GM19372 (cell line): ENCODE data around the gene CTU2.

Experiments
- ATAC-seq: cut with Tn5 transposase; IDR thresholded peaks from one replicate; pipeline ENCODE4 v1.9.1; 2021; ENCODE audit warnings: mild to moderate bottlenecking, low read depth, moderate library complexity; ENCODE audit not compliant: unreplicated experiment

The CTU2 gene

DNA sequence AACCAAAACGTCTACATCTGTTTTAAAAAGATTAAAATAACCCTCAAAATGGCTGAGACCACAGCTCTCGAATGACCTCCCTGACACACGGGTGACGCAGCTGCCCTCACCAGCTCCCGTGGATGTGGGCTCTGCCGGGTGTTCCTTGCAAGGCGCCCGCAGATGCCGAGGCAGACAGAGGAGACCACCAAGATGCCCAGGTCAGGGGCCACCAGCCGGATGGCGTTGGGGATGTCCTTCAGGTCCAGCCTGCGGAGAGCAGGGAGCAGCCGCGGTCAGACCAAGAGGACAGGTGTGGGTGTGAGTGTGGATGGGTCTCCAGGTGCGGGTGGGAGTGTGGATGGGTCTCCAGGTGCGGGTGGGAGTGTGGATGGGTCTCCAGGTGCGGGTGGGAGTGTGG is 35.1 kb downstream of the CTU2 start:
- ATAC-seq: no peak

DNA sequence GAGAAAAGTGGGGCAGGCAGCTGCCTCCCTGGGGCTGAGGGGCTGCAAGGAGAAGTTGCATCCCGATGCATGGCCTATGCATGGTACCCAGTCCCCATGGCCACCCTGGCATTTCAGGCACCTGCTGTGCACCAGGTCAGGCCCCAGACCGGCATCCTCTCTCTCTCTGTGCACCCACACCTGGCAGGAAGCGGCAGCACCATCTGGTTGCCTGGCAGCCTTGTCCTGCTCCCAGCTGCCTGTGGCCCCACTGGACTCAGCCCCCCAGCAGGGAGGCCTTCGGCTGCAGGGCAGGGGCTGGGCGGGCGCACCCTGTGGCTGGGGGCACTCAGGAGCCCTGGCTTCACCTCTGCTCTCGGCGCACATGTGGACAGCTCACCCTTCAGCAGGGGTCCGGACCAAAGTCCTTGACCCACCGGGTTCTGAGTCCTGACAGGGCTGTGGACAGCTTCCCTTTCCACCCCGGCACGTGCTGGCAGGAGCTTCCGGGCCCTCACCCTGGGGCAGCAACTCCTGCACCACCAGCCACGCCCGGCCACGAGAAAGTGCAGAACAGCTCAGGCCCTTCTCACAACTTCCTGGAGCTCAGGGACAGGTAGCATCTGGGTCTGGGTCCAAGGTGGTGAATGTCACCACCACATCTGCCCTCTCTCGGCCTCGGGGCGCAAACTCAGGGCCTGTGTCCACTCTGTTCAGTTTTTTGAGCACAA is 36.7 kb downstream of the CTU2 start:
- no peak for ATAC-seq

DNA sequence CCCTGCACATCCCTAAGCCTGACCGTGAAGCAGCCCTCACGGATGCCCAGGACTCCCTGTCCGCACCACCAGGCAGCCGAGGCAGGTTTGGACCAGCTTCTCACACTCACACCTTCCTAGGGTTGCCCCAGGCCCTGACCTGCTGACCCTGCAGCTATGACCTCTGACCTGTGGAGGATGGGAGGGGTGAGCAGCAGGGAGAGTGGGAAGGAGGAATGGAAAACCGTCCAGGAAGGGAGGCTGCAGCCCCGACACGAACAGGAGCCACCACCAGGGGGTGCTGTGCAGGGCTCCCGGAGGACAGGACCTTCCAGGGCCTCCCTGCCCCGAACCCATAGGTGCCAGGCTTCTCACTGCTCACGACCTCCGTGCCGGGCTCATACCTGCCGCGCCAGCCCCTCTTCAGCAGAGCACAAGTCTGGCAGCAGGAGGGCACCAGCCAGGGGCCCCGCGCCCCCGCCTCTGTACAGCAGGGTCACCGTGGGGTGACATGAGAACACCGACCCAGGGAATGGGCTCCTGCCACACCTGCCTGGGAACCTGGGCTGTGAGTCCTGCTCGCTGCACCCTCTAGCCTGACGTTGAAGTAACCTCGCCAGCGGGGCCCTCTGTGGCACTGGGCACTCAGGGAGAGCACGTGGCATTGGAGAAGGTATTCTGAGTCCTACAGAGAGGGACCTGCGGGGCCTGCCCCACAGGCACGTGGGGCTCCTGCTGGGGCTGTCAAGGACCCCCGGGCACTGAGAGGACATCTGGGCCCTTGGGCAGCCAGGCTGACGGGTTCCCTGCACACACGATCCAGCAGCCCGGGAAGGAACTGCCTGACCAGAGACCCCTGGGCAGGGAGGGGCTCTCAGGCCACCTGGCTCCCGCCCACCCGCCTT is 37.6 kb downstream of the CTU2 start:
- ATAC-seq: no peak

DNA sequence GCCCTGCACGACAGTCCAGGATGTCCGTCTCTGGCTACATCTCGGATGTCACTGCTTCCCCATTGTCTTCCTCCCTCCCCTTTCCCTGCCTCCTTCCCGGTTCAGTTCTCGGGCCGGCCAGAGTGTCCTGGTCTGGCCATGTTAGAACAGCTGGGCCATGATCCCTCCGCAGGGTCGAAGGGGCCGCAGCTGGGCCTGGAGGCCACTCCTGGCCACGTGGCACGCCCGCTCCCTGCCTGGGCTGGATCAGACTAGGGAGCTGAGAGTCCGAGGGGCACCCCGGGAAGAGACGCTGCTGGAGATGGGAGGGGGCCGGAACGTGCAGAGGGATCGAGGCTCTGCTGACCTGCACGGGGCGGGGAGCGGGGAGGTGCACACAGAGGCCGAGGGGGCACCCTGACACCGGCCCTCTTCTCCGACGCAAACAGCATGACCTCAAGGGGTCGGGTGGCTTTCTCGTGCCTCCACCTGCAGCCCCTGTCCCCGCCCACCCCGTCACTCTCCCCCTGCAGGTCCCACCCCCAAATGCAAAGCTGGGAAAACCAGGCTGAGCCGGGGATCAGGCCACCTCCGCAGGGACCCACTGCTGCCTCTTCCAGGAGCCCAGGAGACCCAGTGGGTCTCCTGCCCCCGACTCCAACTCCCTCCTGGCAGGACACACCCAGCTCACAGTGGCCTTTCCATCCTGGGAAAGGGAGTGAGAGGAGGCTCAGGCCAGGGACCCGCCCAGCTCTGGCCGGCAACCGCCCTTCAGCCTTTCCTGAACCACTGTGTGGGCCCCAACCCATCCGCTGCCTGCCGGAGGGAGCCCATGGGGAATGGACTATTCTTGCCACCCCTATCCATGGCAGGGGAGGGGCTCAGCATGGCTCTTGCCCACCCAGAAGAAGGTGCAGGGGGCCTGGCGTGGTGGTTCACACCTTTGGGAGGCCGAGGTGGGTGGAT is 38.5 kb downstream of the CTU2 start:
- ATAC-seq: no peak

DNA sequence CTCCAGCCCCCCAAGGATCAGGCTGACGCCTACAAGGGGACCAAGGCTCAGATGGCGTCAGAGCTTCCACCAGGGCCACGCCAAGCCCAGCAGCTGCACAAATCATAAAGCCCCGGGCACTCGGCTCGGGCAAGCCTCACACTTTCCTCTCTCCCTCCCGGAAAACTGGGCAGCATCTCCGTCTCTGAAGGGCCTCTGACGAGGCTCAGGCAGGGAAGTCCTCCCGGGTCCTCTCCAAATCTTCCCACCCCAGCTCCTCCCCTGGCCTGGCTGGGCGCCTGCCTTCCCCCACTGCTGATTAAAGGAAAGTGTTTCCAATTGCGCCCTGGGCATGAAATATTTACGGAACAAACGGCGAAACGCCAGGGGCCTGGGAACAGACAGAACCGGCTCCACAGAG is 40.2 kb downstream of the CTU2 start:
- no peak for ATAC-seq

DNA sequence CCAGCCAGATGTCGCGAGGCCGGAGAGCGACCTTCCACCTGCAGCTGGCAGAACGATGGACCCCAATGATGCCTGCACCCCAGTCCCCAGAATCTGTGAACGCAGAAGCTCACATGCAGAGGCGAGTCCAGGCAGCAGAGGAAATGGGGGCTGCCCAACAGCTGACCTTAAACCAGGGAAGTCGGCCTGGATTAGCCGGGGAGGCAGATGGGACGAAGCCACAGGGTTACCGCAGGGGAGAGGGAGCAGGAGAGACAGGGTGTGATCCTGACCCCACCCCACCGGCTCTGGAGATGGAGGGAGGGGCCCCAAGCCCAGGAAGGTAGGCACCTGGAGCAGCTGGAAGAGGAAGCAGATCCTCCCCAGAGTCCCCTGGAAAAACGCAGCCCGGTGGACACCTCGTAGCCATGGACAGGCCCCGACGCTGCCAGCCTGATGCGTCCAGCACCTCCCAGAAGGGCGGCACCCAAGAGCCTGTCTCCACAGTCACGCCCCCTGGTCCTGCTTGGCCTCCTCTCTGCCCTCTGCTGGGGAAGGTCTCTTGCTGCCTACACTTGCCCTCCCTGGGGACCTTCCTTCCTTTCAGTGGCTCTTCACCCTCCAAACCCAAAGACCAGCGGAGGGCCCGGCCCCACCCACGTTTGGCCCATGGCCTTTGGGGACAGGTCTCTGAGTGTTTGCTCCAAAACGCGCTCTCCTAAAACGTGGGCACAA is 41.4 kb downstream of the CTU2 start:
- no peak for ATAC-seq

DNA sequence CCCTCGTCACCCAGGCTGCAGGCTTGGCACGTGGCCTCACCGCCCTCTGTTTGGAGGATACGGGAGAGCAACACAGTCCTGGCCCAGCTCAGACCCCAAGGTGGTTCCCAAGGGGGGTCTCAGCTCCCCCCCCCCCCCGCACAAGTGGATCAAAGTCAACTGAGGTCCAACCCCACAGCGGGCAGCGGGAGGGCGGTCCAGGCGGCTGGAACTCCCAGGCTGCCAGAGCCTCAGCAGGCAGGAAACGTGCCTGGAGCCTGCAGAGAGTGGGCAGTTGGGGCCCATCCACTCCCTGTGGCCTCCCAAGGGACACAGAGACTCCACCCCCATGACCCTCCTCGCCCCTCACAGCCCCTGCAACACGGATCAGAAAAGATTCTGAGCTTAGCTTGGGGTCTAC is 42.1 kb downstream of the CTU2 start:
- ATAC-seq: no peak

DNA sequence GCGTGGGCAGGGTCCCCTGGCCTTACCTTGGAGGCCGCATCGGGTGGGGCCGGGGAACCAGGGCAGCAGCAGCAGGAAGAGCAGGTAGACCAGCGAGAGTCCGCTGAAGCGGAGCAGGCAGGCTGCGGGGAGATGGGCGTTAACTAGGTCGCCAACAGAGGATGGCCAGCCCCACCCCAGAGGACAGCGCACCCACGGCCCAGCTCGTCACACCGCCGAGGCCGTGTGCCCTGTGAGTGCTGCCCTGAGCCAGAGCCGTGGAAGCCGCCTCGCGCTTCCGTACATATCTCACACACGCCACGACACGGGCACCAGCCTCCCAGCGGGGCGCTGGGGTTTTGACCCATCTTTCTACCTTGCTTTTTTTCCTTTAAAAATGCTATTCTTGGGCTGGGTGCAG is 43.1 kb downstream of the CTU2 start:
- ATAC-seq: no peak

DNA sequence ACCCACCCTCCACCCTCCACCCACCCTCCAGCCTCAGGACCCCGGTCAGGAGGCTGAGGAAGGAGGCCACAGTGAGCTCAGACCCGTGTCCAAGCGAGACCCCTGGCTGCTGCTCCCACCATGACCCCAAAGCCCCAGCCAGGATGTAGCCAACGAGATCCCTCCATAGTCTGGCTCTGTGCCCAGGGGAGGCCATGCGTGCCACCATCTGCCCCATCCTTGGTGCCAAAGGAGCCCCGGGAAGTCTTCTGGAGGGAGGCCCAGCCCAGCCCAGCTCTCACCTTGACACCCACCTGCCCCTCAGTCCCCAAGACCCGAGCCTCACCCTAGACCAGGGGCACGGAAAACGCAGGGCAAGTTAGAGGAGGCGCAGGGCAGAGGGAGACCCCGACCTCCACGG is 44.6 kb downstream of the CTU2 start:
- no peak for ATAC-seq

DNA sequence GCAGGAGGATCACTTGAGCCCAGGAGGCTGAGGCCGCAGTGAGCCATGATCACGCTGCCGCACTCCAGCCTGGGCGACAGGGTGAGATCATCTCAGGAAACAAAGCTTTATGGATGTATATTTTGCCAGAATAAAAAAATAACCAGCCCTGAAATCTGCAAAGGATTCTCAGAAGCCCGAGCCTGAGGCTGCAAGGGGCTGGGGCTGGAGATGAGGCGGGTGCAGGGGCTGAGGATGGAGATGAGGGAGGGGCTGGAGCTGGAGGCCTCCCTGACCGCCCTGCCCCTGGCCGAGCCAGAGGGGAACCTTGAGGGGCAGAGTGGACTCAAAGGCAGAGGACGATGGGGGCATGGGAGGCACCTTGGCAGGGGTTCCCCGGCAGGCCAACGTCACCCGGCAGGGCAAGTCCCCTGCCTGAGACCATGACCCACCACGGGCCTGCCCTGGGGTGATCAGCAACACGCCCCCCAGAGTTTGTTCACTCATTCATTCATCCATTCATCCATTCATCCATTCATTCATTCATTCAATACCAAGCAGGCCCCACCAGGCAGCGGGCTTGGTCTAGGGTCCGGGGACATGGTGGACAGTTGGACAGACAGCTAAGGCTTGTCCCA is 46.2 kb downstream of the CTU2 start:
- no peak for ATAC-seq

DNA sequence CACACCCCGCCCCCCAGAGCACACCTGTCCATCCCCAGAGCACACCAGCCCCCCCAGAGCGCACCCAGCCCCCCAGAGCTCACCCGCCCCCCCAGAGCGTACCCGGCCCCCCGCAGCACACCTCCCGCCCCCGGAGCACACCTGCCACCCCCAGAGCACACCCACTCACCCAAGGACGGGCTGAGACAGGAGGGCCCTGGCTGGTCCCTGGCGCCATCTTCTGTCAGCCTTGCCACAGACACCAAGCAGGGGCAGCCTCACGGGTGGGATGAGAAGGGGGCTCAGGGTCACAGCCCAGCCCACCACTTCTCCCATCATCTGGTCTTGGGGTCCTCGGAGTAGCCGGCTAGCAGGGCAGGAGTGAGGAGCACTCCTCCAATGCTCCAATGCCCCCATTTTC is 46.9 kb downstream of the CTU2 start:
- ATAC-seq: no peak

DNA sequence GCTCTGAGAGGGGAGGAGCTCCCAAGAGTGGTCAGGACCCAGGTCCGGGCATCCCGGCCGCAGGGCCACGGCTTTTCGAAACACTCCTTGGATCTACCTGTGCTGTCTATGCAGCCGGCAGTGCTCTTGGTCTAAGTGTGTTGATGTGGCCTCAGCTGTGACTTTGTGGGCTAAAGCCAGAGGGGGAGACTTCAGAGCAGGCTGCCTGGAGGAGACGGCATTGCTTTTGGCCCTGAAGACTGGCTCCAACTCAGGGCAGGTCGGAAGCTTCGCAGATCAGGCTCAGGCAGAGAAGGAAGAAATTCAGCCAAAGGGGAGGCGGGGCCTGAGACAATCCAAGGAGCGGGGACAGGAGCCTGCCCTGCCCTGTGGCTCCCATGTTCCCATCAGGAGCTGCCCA is 47.3 kb downstream of the CTU2 start:
- no peak for ATAC-seq

DNA sequence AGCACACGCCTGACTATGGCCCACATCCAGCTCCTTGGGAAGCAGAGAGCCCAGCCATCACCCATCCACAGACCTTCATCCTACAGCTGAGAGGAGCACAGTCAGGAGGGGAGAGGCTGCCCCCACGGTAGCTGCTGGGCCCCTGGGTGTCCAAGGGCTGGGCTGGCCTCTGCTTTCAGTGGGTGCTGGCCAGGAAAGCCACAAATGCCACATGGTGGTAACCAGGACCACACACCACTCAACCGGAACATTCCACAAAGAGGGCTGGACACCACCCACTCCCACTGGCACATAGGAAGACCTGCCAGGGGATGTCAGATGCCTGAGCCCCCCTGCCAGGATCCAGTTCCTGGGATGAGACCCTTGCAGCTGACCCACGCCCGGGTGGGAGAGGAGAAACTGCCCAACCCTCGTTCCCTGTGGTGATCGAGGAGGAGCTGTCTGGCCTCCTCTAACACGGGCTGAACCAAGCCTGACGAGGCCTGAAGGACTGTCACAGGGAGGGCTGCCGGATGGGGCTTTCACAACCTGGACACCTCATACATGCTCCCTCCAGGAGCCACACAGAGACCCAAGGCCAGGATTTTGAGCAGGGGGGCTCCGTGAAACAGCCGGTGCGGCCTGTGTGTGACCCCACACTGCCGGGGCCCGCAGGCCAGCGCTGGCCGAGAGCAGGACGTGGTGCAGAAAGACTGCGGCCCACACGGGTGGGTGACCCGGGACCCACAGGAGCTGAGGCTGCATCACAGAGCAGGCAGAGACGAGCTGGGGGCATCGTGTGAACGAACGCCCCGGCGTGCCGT is 48.0 kb downstream of the CTU2 start:
- ATAC-seq: no peak

DNA sequence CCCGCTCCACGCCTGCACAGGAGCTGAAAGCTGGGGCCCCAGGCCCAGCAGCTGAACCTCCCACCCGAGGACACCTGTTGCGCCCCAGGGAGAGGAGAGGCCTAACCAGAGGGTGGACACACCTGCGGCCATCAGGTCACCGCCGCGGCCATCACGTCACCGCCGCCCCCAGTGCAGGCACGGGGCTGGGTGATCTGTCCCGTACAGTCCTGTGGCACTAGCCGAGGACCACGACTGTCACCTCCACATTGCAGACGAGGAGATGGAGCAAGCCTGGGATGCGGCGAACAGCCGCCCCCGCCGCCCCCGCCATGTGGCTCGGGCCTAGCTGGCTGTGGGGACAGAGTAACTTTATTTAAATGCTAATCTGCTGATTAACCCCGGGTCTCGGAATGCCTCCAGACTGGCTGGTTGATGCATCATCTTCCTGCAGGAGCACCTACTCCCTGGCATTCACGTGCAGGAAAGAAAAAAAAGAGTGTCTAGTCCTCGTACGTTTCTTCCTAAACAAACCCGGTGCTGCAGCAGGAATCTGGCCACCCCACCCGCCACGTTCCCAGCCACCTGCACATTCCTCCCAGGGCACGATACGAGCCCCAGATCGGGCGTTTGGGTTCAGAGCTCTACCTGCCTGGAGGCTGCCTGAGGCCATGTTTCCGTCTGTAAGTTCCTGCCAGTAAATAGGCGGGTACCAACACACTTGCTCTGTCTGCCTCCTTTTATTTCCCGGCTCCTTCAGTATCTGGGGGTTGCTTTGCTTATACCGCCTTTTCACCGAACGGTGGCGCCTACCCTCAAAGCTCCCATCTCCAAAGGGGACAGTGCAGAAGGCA is 48.8 kb downstream of the CTU2 start:
- no peak for ATAC-seq

DNA sequence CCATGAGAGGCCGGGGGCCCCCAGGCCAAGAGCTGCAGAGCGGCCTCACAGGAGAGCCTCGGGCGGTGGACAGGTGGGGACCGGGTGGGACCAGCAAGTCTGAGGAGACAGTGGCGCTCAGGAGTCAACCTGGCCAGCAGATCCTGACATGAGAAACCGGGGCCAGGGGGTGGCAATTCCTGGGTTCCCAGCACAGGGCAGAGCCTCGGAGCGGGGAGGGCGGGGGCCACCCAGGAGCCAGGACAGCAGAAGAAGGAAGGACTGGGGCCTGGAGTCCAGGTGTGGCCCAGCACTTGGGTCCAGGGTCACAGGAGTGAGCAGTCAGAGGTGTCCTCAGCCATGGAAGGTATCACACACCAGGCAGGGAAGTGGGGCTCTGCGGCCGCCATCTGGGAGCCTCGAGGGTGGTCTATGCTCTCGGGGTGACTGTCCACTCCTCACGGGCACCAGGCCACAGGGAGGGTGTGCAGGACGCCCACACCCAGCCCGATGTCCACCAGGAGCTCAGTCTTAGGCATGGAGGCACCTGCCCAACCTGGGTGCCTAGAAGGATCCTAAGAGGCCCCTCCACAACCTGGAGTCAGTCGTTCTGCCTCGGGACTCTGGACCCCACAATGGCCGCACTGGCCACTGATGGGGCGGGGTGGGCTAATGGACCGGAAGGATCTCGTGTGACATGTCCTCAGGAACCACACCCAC is 49.6 kb downstream of the CTU2 start:
- no peak for ATAC-seq

DNA sequence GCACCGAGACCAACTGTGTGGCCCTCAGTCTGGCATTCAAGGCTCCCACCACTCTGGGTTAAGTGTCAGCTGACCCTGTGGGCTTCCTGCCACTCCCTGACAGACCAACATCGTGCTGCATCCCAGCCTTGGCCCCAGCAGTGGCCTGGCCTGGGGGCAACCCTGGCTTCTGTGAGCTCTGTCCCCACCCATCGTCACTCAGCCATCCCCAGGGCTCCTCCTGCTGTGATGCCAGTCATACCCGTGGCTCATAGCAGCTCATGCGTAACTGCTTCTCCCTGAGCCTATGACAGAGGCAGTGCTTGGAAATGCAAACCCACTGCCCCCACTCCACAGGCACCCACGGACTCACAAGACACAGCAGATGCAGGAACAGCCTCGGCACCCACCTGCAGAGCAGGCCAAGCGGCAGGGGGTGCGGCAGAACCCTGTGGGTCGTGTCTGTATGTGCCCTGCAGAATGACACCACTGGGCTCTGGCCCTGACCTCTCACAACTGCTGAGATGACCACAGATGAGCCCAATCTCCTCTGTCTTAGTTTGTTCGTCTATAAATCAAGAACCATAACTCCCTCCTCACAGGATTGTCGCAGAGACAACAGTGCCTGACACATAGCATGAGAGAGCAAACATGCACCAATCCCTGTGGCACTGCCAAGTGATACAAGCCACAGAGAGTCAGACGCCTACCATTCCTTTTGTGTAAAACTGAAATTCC is 52.1 kb downstream of the CTU2 start:
- ATAC-seq: no peak

DNA sequence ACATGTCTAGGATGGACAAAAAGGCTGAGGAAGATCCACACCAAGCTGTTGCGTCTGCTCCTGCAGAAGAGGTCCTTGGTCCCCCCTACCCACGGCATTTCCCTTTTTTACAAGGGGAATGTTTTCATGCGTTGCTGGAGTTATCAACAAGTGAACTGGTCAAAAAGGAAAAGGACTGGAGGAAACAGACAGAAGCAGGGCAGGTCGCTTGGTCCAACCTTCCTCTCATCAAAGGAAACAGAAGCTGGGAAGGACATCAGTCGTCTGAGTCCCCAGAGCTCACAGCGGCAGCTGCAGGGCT is 52.6 kb downstream of the CTU2 start:
- no peak for ATAC-seq
